ENCODE results near the gene ZNF512B.
"Not testable (repeated sequence)": the region's sequence is repeated elsewhere in the genome, so short reads cannot be mapped to it uniquely, and the experiment has no call there.

Gene ZNF512B

DNA sequence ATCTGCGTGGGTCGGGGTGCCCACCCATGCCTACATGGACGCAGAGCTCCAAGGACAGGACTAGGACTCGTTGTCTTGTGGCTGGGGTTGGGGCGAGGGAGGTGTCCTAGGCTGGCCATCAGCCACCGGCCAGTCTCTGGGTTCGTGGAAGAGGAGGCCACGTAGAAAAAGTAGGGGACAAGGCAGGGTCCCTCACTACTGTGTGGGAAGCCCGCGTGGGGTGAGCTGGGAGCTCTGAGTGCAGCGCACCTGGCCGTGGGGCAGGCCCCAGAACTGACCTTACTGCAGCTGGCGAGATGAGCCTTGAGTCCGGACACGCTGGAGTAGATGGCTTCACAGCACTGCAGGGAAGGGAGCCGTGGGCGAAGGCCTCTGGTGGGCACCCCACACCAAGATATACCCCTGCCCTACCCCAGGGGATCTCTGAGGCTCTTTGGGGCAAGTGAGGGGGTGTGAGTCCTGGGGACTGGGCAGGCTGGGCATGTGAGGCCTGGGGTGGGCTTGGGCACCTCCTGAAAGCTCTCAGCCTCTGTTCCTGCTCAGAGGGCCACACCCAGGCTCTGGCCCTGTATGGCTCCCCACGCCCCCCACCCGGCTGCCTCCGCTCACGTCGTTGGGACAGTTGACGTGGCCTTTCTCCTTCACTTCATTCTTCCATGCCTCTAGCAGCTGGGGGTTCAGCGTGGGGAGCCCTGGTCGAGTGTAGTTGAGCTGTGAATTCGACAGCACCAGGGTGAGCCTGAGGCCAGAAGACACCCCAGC, 7.9 kb downstream of the ZNF512B start:
- DNase-seq: no peak

DNA sequence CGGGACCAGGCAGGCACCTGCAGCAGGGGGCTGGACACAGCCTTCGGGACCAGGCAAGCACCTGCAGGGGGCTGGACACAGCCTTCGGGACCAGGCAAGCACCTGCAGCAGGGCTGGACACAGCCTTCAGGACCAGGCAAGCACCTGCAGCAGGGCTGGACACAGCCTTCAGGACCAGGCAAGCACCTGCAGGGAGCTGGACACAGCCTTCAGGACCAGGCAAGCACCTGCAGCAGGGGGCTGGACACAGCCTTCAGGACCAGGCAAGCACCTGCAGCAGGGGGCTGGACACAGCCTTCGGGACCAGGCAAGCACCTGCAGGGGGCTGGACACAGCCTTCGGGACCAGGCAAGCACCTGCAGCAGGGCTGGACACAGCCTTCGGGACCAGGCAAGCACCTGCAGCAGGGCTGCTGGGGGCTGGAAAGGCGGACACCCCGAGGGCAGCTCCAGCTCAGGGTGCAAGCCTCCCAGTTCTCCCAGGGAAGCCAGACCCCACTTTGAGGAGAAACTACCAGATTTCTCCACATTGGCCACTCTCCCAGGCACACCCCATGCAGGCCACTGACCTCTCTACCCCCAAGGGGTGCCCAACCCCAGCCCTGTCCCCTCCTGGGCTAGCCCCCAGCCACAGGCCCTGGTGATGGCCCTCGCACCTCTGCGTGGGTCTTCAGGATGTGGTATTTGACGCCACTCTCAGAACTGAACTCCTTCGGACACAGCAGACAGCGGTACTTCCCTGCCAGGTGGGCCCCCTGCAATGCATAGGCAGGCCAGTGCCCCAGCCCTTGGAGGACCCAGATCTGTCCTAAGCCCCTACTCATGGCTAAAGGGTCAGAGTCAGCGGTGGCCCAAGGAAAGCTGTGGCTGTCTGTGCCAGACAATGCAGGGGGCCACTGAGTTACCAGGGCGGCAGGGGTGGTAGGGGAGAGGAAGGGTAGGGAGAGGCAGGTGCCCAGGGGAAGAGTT, 8.8 kb downstream of the ZNF512B start:
- not testable (repeated sequence) for DNase-seq

DNA sequence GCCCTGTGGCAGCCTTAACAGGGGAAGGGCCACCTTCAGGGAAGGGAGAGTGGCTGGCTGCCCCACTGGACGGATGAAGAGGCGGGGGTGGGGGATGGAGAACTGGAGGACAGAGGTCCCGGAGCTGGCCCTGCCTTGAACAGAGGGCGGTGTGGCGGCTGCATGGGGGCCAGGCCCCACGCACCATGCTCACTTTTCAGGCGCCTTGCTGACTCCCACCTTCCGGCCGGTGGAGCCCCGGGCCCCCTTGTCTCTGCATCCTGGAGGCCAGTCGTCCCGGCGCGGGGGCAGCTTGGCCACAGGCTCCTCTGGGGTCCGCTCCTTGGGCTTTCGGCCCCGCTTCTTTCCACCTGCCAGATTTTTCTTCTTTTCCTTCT, 10.0 kb downstream of the ZNF512B start:
- no peak for DNase-seq

DNA sequence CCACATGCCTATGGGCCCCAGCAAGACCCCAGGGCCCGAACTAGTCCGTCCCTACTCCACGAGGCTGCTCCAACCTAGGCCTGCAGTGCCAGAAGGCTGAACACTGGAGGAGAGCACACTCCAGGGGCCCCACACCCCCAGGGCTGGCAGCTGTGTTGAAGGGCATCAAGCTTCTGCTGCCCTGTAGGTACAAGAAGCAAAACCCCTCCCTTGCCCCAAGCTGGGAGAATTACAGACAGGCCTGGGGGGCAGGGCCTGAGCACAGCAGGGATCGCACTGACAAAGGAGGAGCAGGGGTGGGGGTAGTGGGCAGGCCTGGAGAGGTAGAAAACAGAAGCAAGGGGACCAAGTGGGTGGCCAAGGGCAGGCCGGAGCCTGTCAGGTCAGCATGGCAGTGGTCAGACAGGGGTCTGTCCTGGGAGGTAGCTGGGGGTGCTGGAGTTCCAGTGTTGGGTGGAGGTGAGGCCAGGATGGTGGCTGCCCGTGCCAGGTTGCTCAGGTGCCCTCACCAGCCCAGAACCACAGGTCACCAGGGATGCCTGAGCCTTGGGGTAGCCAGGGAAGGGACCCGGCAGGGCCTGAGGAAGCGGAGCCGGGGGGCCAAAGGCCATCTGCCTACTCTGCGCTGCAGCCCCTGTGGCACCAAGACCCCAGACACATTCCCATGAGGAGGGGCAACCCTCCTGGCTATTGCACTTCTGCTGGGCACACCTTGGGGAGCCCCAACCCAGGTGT, 10.6 kb downstream of the ZNF512B start:
- DNase-seq: no peak

DNA sequence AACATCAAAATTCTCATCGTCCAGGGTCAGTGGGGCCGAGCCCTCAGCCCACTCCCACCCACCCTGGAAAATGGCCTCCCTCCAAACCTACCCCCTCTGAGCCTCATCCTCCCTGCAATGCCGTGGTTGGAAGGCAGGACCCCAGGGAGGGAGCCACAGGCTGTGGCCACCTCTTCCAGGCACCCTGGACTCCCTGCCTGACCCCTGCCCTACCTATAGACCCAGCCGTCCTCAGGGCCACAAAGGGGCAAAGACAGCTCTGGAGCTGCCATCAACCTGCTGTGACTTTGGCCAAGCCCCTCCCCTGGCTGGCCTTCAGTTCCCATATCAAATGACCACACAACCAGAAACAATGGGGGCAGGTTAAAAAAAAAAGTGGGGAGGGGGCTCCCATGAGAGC, 11.3 kb downstream of the ZNF512B start:
- no peak for DNase-seq

DNA sequence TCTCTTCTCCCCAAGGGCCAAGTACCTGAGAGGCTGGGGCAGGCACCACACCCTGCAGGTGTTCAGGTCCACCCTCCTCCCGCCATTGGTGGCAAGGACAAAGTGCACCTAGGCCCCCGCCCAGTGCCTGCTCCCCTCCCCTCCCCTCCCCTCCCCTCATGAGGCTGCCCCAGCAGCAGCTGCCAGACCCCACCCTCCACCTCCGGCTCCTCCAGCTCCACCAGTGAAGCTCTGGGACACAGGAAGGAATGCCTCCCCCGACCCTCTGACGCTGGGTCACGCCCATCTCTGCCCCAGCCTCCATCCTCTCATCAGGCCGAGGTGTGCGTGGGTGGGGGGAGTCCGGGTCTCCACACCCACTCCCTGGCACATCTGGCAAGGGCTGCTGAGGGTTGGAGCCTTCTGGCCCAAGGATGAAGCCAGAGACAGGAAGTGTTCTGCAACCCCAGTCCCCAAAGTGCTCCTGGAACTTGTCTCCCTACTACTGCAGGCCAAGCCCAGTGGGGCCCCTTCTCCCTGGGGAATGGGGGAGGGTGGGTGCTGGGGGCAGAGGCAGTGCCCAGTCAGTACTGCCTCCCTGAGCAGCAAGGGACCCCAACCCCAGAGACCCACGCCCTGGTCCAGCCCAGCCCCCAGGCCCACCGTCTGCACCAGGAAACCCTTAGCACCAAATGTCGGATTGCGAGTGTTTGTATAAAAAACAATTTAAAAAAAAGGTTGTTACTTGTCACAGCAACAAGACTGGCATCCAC, 11.9 kb downstream of the ZNF512B start:
- DNase-seq: peak; percentile 62

DNA sequence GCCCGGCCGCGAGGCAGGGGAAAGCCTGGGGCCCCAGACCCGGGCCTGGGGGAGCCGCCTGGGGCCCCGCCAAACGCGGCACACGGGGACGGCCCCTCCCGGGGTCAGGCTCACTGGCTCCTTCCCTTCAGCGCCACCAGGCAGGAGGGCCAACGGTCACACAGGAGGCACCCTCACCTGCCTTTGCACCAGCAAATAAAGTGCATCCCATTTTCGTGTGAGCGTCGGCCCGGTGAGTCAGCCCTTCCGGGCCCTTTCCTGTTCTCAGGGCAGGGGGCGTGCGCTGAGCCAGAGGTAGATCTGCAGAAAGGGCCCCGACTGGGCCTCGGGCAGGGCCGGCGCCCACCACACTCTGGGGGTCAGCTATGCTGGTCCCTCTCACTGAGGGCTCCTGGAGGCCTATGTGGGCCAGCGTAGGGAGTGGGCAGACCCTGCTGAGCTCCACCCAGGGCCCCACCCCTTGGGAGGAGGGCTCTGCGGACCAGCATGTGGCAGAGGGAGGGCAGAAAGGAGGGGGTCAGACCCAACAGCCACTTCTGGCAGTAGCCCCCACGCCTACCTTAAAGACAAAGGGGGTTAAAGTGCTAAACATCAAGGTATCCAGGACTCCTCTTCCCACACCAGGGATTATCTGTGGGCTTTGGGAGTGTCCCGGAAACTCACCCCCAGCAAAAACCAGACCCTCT, 12.6 kb downstream of the ZNF512B start:
- peak; percentile 80 for DNase-seq

DNA sequence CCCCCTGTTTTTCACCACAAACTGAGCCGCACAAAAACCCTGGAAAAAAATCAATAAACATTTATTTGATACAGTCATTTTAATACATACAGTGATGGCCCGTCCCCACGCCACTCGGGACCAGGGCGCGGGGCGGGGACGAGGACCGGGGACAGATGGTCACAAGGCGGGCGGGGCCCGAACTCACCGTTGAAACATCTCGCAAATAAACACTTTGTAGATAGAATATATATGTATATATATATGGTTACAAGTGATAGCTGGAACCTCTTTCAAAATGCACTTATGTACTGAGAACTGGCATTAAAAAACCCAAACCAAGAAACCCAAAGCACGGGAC, 13.1 kb downstream of the ZNF512B start:
- no peak for DNase-seq

DNA sequence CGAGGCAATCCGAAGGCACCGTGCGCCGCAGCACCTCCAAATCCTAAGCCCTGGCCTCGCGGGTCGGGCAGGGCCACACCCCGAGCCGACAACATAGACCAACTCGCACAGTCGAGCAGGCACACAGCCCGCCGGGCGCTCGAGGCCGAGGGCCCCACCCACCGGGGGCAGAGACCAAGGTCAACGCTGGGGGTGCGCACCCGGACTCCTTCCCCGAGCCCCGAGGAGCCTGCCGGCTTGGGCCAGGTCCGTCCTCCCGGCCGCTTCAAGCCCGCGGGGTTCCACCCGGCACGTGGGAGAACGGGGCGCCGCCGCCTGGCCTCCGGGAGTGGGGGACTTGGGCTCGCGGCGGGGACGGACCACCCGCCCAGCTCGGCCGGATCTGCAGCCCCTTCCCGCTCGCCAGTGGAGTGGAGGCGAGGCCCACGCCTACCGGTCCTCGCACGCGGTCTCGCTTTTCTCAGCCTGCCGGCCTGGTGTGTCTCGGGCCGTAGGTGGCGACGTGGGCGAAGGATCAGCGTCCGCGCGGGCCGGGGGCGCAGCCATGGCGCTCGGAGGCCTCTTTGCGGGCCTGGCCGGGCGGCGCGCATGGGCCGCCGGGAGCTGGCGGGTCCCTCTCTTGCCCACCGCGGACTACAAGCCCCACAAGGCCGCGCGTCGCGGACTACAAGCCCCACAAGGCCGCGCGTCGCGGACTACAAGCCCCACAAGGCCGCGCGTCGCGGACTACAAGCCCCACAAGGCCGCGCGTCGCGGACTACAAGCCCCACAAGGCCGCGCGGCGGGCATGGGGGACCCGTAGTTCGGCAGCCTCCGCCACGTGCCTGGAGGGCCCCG, 13.7 kb downstream of the ZNF512B start, which contains the start of gene UCKL1:
Gene UCKL1 (minus strand): TSS at position 590 of the 837 bp plus-strand sequence. CDS start 44 bp downstream, at position 546.
- DNase-seq: peak; percentile 91

DNA sequence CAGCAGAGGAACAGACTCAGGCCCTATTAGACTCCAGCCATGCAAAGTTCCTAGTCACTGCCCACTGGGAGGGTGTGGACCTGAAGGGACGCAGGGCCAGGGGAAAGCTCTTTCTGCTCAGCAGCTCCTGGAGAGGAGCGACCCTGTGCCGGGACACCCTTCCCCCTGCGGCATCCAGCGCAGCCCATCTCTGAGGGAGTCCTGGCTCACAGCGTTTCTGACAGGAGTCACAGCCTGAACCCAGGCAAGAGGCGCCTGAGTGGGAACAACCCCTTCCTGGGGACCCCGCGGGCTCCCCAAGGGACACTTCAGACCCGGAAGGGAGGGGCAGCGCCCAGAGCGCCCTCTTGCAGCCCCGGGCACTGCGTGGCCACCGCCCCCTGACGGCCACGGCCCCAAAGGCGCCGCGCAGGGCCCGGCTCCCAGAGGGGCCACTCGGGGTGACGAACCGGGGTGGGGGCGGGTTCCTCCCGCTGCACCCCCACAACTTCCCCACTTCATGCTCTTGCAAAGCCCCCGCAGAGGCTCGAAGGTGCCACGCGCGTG, 14.4 kb downstream of the ZNF512B start:
- no peak for DNase-seq

DNA sequence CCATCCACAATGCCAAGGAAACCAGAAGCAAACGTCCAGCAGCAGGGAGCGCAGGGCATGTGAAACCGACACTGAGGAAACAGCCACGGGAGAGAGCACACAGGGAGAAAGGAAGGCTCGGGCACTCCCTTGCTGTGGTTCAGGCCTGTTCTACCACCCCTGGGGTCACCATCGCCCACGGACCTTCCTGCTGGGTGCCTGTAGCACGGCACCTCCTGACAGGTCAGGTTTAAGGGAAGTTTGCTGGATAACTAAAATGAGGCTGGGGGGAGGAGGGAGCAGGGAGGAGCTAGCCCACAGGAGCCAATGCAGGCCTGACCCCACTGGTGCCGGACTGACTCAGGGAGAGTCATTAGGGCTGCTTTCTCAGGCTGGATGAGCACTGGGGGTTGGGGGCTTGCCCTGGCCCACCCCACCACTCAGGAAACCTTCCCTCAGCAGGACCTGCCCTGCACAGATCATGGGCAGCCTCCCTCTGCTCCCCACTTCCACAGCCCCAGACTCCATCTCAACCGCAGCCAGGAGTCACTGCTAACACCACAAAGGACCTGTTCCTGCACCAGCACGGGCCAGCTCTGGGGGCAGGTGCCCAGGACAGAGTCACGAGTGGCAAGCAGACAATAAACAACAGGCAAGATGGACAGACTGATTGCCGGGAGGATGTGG, 15.8 kb downstream of the ZNF512B start:
- DNase-seq: no peak

DNA sequence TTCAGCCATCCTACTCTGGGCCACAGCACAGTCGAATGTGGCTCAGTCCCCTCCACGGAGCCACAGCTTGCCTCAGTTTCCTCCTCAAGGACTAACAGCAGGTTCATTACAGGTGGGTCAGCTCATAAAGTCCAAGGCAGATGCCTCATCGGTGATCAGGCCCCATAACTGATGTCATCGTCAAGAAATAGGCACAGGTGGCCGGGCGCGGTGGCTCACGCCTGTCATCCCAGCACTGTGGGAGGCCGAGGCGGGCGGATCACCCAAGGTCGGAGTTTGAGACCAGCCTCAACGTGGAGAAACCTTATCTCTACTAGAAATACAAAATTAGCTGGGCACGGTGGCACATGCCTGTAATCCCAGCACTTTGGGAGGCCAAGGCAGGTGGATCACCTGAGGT, 17.0 kb downstream of the ZNF512B start:
- no peak for DNase-seq

DNA sequence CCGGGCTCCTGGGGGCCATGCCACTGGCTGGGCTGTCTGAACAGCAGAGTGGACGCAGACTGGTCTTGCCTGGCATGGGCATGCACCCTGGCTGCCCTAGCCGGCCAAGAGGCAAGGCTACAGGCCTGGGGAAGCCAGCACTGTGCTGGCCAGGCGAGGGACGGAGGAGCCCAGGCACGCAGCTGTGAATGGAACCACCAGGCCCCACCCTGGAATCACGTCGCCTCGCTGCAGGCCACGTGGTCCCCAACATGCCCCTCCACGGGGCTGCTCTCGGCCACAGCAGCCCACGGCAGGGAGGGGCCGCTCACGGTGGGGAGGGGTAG, 17.6 kb downstream of the ZNF512B start:
- no peak for DNase-seq

DNA sequence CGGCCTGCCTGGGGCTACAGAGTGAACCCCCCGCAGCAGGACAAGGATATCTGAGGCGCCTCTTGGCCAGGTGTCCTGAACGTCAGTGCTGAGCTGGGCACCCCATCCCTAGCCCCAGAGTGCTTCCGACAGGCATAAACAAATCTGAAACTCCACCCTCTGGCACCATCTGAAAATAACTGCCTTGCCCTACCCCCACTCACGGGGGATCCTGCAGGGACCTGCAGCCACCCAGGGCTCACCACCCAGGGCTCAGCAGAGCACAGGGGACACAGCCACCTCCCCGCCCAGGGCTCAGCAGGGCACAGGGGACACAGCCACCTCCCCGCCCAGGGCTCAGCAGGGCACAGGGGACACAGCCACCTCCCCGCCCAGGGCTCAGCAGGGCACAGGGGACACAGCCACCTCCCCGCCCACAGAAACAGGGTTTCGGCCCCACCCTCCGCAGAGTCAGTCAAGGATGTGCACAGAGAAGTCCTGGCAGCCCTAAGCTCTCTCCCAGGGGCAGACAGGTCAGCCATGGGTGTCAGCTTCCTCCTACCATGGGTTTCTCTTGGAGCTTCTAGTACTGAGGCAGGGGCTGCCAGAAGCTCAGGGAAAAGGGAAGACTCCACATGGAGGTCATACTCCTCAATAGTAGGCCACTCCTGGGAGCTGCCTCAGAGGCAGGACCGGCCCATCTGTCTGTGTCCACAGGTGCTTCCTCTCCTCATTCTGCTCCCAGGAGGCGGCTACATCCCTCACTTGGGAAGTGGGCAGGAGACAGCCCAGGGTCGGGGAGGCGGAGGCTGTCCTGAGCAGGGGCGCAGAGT, 18.1 kb downstream of the ZNF512B start:
- no peak for DNase-seq

DNA sequence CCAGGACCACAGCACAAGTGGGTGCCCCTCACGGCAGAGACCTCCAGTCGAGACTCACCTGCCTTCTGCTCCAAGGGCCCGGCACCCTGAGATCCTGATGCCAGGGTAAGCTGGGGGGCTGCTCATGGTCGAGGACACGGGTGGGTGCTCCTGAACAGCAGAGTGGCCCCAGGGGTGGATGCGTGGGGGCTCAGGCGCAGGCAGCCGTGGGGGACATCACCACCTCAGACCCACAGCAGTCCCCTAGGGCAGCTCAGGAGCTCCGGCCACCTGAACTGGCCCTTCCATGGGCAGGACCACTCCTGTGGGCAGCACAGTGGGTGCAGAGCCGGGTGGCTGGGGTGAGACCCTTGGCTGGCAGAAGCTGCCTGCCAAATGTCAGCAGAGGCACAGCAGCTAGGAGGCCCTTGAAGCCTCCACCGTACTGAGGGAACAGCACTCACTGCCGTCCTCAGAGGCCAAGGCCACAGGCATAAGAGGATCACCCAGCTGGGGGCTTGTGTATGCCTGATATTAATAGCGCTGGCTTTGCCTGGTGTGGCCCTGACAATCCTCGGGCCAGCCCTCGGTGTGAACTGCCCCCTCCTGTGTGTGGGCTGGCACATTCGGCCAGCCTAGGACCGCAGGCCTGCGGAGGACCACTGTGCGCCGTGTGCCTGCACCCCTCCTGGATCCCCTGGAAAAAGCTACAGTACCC, 18.9 kb downstream of the ZNF512B start:
- no peak for DNase-seq

DNA sequence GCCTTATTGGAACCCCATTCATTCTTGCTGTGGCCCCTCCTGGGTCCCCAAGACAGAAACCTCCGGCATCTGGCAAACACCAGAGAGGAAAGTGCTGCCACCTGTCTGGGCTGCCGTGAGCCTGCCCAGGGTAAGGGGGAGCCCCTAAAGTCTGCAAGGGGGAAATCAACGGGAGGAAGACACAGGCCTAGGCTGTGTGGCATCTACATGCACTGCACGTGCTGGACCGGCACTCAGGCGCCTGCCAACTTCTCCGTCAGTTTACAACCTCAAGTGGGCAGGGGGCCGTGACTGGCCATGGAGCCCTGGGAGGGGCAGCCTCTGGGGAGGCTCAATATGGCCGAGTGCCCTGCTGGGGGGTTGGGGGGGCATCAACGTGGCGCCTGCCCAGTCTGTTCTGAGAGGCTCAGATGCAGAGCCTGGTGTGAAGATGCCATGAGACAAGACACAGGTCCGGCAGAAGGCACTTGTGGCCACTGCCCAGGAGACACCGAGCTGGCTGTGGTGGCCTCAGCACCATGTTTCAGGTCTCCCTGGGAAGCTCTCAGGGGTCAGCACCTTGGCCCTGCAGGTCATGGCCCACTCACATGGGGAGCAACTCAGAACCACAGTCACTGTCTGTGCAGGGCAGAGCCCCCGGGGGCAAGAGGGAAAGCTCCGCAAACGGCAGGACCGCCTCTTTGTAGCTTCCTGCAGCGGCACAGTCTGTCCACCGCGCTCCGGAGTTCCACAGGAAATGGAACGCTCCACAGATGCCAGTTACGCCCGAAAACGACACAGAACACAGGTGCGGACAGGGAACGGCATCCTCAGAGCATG, 21.9 kb downstream of the ZNF512B start:
- no peak for DNase-seq

DNA sequence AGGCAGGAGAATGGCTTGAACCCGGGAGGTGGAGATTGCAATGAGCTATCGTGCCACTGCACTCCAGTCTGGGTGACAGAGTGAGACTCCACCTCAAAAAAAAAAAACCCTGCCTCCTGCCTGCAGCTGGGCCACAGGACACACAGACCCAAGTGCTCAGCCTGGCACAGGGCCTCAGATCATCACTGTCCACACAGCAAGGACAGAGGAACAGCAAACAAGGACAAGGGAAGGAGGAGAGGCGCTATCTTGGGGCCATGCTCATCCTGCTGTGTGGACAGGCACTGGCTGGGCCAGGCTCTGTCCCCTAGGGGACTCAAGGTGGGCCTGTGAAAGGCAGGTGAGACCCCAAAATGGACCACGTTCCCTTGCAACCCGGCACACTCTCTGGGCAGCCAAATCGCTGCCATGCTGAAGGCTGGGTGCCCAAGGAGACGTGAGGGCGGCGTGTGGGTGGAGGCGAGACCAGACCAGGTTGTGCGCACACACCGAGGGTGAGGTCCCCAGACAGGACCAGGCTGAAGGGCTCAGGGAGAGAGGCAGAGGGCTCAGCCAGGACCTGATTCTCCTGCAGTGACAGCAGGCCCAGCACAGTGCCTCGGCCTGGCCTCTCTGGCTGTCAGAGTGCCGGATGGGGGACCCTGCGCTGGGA, 22.6 kb downstream of the ZNF512B start:
- no peak for DNase-seq
